GM12873 (cell line): Measurements from ENCODE around the gene HIF1A.

Experiments used
- CTCF ChIP-seq: IDR thresholded peaks from 2 replicates; pipeline ENCODE4 v1.5.1; 2012; ENCODE audit warnings: low read depth, mild to moderate bottlenecking, moderate library complexity, low read length, control low read depth; ENCODE audit not compliant: insufficient read depth; ENCODE audit errors: missing control alignments

Gene HIF1A

GRCh38 chr14:61761959-61762786 lies 66.9 kb downstream of the HIF1A start, which contains the start of gene SNAPC1:
Gene SNAPC1, plus strand, starts transcription at chr14:61762420. Its CDS starts 41 bp downstream, at chr14:61762461.
- TF ChIP-seq CTCF = no peak

- no peak for TF ChIP-seq CTCF
Observed at GRCh38 chr14:61764342-61765122, 69.2 kb downstream of the HIF1A start.

- no peak for TF ChIP-seq CTCF
Observed at GRCh38 chr14:61765225-61765943, 70.1 kb downstream of the HIF1A start.

GRCh38 chr14:61766151-61766550 lies 70.8 kb downstream of the HIF1A start:
- no peak for TF ChIP-seq CTCF

- TF ChIP-seq CTCF = no peak
Observed at GRCh38 chr14:61768240-61768639, 72.9 kb downstream of the HIF1A start.

GRCh38 chr14:61769893-61770292 lies 74.6 kb downstream of the HIF1A start:
- no peak for TF ChIP-seq CTCF

GRCh38 chr14:61774861-61775260 lies 79.5 kb downstream of the HIF1A start:
- no peak for TF ChIP-seq CTCF
